Activated CD8-positive, alpha-beta memory T cell treated with anti-CD3 and anti-CD28 coated beads for 48 hours (primary cell): ENCODE data around the gene BCAS3.
"Not testable (repeated sequence)": the region's sequence is repeated elsewhere in the genome, so short reads cannot be mapped to it uniquely, and the experiment has no call there.

ENCODE experiments used
- DNase-seq, 3 experiments: peaks; one replicate each; pipeline ENCODE4 v3.0.0-alpha.2; 2020; ENCODE audit warnings: low read depth in 2 of 3, low spot score in 2 of 3

The BCAS3 gene

DNA sequence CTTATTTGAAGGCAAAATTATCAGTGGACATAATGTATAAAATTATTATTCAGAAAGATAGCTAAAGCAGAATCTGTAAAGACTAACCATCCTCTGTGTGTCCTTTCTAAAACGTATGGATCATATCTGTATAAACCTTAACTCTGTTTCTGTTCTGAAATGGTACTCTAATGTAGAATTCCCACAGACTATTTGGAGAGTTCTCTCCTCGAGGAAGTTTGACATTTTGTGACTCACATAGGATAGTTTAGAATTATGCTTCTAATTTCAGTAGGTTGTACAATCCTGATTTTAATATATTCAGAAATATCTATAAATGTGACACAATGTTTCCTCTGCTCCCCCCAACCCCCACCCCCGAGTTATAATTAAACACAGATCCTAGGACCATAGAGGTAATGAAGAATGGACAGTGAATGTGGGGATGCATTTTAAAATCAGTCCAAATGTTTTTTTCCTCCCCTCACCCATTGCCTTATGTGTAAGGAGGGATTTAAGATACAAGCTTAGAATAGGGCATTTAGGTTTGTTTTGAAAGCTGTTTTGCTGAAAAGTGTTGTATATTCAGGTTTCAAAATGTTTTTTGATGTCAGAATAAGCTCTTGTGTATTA lies 66.8 kb downstream of the BCAS3 start:
- DNase-seq = no peak

- DNase-seq = no peak
These were observed 67.9 kb downstream of the BCAS3 start for GRCh38 chr17:60745544-60745943.

DNA sequence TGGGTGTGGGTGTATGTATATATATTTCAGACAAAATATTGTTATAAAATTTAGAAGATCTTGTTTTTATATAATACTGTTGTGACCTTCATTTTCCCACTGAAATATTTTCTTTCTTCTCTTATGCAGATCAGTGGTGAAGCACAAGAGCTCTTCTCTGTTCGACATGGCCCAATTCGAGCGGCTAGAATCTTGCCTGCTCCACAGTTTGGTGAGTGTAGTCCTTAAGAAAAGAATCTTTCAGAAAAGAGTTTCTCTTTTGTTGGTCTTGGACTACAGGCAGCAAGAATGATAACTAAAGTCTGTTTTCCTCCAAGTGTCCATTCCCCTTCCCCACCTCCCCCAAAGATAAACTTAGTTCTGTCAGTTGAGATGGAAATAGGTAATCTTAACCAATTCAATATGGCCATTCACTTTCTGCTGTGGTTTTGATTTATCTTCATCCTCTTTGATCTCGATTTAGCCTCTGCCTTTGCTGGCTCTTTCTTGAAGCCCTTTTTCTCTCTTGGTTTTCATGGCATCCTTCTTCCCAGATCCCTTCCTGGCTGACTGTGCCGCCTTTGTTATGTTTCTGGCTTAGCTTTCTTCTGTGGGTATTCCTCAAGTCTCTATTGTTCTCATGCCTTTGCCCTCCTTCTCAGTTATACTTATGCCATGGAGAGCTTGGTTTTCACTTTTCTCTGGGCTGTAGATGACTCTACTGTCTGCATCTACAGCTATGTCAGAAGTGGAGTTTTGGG lies 69.6 kb downstream of the BCAS3 start:
- DNase-seq = no peak

- DNase-seq = no peak
These were observed 70.6 kb downstream of the BCAS3 start for GRCh38 chr17:60748204-60748603.

DNA sequence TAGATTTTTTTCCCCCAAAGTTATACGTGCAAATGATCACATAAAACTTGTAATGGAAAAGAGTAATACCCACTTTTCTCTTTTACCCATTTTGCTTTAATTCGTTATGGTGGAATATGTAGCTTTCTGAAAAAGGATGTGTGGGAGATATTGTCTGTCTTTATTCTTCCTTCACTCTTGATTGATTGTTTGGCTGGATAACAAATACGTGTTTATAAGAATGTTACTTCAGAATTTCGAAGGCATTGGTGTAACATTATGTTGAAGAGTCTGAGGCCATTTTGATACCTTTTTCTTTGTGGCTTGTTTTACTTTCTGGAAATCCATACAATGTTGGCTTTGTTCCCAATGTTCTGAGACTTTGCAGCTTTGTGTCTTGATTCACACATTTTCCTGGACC lies 71.4 kb downstream of the BCAS3 start:
- DNase-seq = no peak

GRCh38 chr17:60749708-60750107 lies 72.1 kb downstream of the BCAS3 start:
- no peak for DNase-seq

GRCh38 chr17:60750640-60751039 lies 73.0 kb downstream of the BCAS3 start:
- no peak for DNase-seq

DNA sequence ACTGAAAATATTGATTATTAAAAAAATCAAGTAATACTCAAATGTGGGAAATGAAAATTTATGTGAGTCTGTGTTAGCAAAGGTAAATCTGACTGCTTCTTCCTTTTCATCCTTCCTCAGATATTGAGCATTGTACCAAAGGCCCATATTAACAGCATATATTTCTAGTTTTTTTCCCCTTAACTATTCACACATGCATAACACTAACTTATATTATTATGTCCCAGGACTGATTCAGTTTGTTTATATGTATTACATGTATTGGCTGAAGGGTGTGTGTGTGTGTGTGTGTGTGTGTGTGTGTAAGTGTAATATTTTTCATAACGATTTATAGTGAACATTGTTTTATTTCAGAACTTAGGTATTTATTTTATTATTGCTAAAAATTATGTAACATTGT lies 74.2 kb downstream of the BCAS3 start:
- no peak for DNase-seq

DNA sequence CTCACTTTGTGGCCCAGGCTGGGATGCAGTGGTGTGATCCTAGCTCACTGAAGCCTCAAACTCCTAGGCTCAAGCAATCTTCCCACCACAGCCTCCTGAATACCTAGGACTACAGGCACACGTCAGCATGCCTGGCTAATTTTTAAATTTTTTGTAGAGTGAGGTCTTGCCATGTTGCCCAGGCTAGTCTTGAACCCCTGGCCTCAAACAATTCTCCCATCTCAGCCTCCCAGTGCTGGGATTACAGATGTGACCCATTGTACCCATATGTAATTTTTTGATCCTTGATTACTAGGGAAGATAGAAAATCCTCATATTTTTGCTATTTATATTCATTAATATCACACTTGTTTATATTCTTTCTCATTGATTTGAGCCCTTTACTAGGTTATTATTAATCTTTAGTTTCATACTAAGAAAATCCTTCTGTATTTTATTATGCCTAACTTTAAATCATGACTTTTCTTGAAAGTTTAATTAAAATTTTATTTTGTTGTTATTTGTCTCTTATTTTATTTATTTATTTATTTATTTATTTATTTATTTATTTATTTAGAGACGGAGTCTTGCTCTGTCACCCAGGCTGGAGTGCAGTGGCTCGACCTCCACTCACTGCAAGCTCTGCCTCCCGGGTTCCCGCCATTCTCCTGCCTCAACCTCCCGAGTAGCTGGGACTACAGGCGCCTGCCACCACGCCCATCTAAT lies 75.4 kb downstream of the BCAS3 start:
- no peak for DNase-seq

DNA sequence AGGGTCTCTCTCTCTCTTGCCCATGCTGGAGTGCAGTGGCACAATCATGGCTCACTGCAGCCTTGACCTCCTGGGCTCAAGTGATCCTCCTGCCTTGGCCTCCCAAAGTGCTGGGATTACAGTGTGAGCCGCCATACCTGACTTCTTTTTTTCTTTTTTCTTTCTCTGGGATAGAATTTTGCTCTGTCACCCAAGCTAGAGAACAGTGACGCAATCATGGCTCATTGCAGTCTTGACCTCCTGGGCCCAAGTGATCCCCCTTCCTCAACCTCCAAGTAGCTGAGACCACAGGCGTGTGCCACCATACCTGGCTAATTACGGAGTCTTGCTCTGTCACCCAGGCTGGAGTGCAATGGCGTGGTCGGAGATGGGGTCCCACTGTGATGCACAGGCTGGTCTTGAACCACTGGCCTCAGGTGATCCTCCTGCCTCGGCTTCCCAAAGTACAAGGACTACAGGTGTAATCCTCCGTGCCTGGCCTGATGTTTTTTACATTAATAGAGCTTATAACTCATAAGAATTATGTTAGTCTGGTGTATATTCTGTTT lies 76.5 kb downstream of the BCAS3 start:
- no peak for DNase-seq

DNA sequence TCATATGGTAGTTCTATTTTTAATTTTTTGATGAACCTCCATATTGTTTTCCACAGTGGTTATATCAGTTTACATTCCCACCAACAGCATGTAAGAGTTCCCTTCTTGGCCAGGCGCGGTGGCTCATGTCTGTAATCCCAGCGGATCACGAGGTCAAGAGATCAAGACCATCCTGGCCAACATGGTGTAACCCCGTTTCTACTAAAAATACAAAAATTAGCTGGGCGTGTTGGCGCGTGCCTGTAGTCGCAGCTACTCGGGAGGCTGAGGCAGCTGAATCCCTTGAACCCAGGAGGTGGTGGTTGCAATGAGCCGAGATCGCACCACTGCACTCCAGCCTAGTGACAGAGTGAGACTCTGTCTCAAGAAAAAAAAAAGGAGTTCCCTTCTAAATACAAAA lies 79.1 kb downstream of the BCAS3 start:
- not testable (repeated sequence) for DNase-seq

GRCh38 chr17:60757437-60757836 lies 79.8 kb downstream of the BCAS3 start:
- no peak for DNase-seq

DNA sequence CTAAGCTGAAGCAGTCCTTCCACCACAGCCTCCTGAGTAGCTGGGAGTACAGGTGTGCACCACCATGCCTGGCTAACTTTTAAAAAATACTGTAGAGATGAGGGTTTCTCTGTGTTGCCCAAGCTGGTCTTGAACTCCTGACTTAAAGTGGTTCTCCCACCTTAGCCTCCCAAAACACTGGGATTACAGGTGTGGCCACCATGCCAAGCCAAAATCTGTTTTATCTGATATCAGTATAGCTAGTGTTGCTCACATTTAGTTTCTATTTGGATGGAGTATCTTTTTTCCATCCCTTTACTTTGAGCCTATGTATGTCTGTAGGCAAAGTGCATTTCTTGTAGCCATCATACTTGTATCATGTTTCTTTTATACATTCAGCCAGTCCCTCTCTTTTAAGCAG lies 82.1 kb downstream of the BCAS3 start:
- no peak for DNase-seq

- DNase-seq = not testable (repeated sequence)
These were observed 83.7 kb downstream of the BCAS3 start for GRCh38 chr17:60761301-60761700.

DNA sequence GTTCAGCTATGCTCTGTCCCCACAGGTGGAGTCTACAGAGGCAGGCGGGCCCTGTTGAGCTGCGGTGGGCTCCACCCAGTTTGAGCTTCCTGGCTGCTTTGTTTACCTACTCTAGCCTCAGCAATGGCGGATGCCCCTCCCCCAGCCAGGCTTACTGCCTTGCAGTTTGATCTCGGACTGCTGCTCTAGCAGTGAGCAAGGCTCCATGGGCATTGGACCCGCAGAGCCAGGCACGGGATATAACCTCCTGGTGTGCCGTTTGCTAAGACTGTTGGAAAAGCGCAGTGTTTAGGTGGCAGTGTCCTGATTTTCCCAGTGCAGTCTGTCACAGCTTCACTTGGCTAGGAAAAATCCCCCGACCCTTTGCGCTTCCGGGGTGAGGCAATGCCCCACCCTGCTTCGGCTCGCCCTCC lies 89.1 kb downstream of the BCAS3 start:
- no peak for DNase-seq

GRCh38 chr17:60767744-60768308 lies 90.2 kb downstream of the BCAS3 start:
- DNase-seq = no peak

- DNase-seq = no peak
These were observed 91.7 kb downstream of the BCAS3 start for GRCh38 chr17:60769327-60769726.

GRCh38 chr17:60770946-60771422 lies 93.3 kb downstream of the BCAS3 start:
- no peak for DNase-seq

DNA sequence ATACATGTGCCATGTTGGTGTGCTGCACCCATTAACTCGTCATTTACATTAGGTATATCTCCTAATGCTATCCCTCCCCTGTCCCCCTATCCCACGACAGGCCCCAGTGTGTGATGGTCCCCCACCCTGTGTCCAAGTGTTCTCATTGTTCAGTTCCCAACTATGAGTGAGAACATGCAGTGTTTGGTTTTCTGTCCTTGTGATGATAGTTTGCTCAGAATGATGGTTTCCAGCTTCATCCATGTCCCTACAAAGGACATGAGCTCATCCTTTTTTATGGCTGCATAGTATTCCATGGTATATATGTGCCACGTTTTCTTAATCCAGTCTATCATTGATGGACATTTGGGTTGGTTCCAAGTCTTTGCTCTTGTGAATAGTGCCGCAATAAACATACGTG lies 94.0 kb downstream of the BCAS3 start:
- not testable (repeated sequence) for DNase-seq

DNA sequence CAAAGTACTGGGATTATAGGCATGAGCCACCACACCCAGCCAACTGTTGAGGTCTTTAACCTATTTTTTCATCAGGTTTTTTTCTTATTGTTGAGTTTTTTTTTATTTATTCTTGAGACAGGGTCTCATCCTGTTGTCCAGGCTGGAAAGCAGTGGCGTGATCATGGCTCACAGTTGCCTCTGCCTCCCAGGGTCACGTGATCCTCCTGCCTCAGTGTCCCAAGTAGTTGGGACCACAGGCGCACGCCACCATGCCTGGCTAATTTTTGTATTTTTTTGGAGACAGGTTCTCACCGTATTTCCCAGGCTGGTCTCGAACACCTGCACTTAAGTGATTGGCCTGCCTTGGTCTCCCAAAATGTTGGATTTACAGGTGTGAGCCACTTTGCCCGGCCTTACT lies 95.9 kb downstream of the BCAS3 start:
- no peak for DNase-seq

DNA sequence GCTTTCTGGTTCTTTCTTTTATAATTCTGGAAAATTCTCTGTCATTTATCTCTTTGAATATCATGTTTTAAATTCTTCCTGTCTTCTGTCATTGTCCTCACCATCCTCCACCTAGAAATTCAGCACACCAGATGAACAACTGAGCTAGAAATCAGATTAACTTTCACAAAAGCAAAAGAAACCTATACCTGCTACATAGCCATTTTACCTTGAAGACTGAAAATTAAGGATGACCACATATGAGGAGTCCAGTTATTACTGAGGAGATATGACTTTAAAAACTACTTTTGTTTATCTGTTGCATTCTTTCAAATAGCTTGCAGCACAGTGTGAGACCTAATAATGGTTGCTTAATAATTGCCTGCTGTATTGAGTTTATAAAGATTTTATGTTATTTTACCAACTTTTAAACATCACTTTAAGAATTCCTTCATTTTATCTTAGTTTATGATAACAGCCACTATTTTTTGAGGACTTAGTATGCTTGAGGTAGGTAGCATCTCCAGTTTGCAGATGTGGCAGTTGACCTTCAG lies 104.3 kb downstream of the BCAS3 start:
- no peak for DNase-seq
